Heart left ventricle (tissue), 16 donors: ENCODE results near the gene ZNF33B. TPM values are rescaled to one million over a fixed set of nuclear protein-coding genes. Genes with fewer than 3 reads are reported as not detected.

Experiments
- ATAC-seq, 4 donors: fragments of 200-7000 bp; cut with Tn5 transposase; one replicate each; pipeline ENCODE4 v1.9.1; 2020 to 2022; ENCODE audit warnings: moderate library complexity in 4 of 4, mild to moderate bottlenecking in 3 of 4, moderate number of reproducible peaks in 1 of 4
- DNase-seq, 5 donors: peaks; one replicate each; pipeline ENCODE4 v3.0.0-alpha.2; 2020
- H3K27ac ChIP-seq, 12 donors: fragments of 200-600 bp; sonication (generic) in 4 of 12; one replicate each; pipeline versions ENCODE4 v1.5.0 to v1.8.0; 2016 to 2022; ENCODE audit warnings: mild to moderate bottlenecking in 2 of 12
- H3K27me3 ChIP-seq, 9 donors: fragments of 200-600 bp; sonication (generic) in 2 of 9; one replicate each; pipeline versions ENCODE4 v1.5.1 to v1.8.0; 2016 to 2022; ENCODE audit warnings: mild to moderate bottlenecking in 3 of 9
- H3K36me3 ChIP-seq, 9 donors: fragments of 200-600 bp; sonication (generic) in 2 of 9; one replicate each; pipeline versions ENCODE4 v1.5.0 to v1.8.0; 2018 to 2022; ENCODE audit warnings: mild to moderate bottlenecking in 2 of 9
- H3K4me1 ChIP-seq, 12 donors: fragments of 200-600 bp; sonication (generic) in 4 of 12; one replicate each; pipeline versions ENCODE4 v1.5.0 to v1.8.0; 2016 to 2022; ENCODE audit warnings: mild to moderate bottlenecking in 3 of 12
- H3K4me3 ChIP-seq, 12 donors: fragments of 200-600 bp; sonication (generic) in 4 of 12; one replicate each; pipeline versions ENCODE4 v1.5.0 to v1.8.0; 2017 to 2022; ENCODE audit warnings: mild to moderate bottlenecking in 9 of 12, moderate library complexity in 4 of 12
- H3K9me3 ChIP-seq, 12 donors: fragments of 200-600 bp; sonication (generic) in 4 of 12; one replicate each; pipeline versions ENCODE4 v1.5.0 to v1.8.0; 2016 to 2022; ENCODE audit warnings: mild to moderate bottlenecking in 1 of 12
- CTCF ChIP-seq, 12 donors: fragments of 200-600 bp; sonication (generic) in 4 of 12; IDR thresholded peaks; one replicate each; pipeline versions ENCODE4 v1.5.0 to v1.8.0; 2018 to 2022; ENCODE audit warnings: antibody characterized with exemption in 12 of 12, mild to moderate bottlenecking in 5 of 12
- POLR2A ChIP-seq, 2 donors: fragments of 450-650 bp; IDR thresholded peaks; one replicate each; pipeline ENCODE4 v1.6.1; 2017; ENCODE audit warnings: antibody characterized with exemption in 2 of 2, mild to moderate bottlenecking in 2 of 2, moderate library complexity in 2 of 2
- WGBS, 4 donors: extraction: QIAGEN DNeasy Blood & Tissue Kit in 2 of 4; methylation state at CpG; one replicate each; pipeline versions ENCODE4 v1.1.5 to v1.1.7; 2013 to 2018; 5-methylcytosine and 5-hydroxymethylcytosine counted together
- intact Hi-C, 10 donors: fragments of 100-400 bp; cut with DNase I; formaldehyde crosslinking; loops; one replicate each; pipeline versions ENCODE4 v1.11.1 to v1.14.2; 2022
- polyA plus RNA-seq, 2 donors: library from polyadenylated mRNA; stranded (reverse); fragments of 200-250 nt; gene quantifications; one replicate each; pipeline ENCODE4 v1.2.3, GENCODE V29; 2013
- total RNA-seq, 9 donors: library from RNA; depleted of rRNA in 2 of 9; stranded (reverse); fragments of >200 nt in 2 of 9; fragmentation: NEBNext Ultra II Directional in 3 of 9; extraction: Animal tissue kit (Norgen Biotek cat#: 25700) in 3 of 9; gene quantifications; one replicate each; pipeline versions ENCODE4 v1.1.0 to v1.2.4, GENCODE V29; 2016 to 2023
- donor health status: ischemic (EF 13 %, LVEDD 7.1; RV severe dilation, severe dysfunction).
- donor health status: healthy with polysubstance abuse.
- donor health status: DM: no; HTN: yes; CAD: no.
- donor health status: DM: no; HTN: no; CAD: no.
- donor health status: ischemic (EF 25% LVEDD 6.9; RV normal size, moderate dysfunction).
- donor health status: ischemic (EF 25% LVEDD 5.7; RV mildly dilated, moderate dysfunction).
- donor health status: healthy.
- donor health status: DM: yes; HTN: yes; CAD: no.
- donor health status: ischemic (EF 35%, LVEDD 5.7; RV mildly dilated, moderate dysfunction).
- donor health status: nonischemic (EF 11% LVEDD 7.7; RV severe dilation, severe dysfunction).
- donor health status: DM: yes; HTN: yes; CAD: no.
- donor health status: PGD.
- donor health status: ischemic (EF 29% LVEDD 5.4; RV normal size, mild dysfunction).
- donor health status: nonischemic (EF 23%, LVEDD 6.1; RV moderate dilation, normal function).

The ZNF33B gene
- total and polyA plus RNA-seq, 11 donors, result 3.7 to 20.5 (median 9.5) TPM

DNA sequence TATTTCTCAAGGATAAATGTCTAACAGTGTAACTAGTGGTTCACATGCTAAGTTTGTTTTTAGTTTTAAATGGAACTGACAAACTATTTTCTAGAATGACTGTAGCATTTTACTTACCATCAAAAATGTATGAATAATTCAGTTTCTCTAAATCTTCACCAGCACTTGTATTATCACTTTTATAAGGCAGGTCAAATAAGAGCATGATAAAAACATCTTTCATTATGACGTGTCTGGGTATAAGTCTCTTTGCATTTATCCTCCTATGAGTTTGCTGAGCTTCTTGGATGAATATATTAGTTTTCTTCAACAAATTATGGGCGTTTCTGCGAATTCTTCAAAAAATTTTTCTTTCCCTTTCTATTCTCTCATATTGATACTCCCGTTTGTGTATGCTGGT is 19.9 kb downstream of the ZNF33B start:
- peaks cover 0 to 44% (median 16%) of the 10 kb centered on the region in 9 donors for H3K36me3 ChIP-seq
- DNase-seq, result no peak
- no peak overlapping the region for H3K4me3 ChIP-seq
- TF ChIP-seq POLR2A (IDR thresholded peaks at IDR 0.05) (no peak), CTCF (IDR thresholded peaks at IDR 0.05) (no peak)
- H3K4me1 ChIP-seq, result no peaks in the 10 kb centered on the region
- H3K9me3 ChIP-seq, result no peaks in the 10 kb centered on the region
- intact Hi-C loops, result no loop called here
- ATAC-seq, result no peak
- H3K27me3 ChIP-seq, result no peaks in the 10 kb centered on the region
- H3K27ac ChIP-seq, result no peak overlapping the region
- WGBS, 4 donors, result 92 to 98% (median 97%) methylated on average over 4 of the region's 4 CpGs

GRCh38 chr10:42615419-42615818 is 23.0 kb downstream of the ZNF33B start:
- H3K36me3 ChIP-seq, result peaks cover 0 to 52% (median 17%) of the 10 kb centered on the region in 9 donors
- no peak for ATAC-seq
- intact Hi-C loops, result no loop called here
- 66 to 77% (median 71%) methylated on average over 3 of the region's 3 CpGs for WGBS, 4 donors
- no peak overlapping the region for H3K4me3 ChIP-seq
- H3K27ac ChIP-seq, result no peak overlapping the region
- no peaks in the 10 kb centered on the region for H3K4me1 ChIP-seq
- H3K27me3 ChIP-seq, result no peaks in the 10 kb centered on the region
- no peak for DNase-seq
- H3K9me3 ChIP-seq, result no peaks in the 10 kb centered on the region
- no peak for TF ChIP-seq POLR2A (IDR thresholded peaks at IDR 0.05)
- TF ChIP-seq CTCF (IDR thresholded peaks at IDR 0.05), result no peak

DNA sequence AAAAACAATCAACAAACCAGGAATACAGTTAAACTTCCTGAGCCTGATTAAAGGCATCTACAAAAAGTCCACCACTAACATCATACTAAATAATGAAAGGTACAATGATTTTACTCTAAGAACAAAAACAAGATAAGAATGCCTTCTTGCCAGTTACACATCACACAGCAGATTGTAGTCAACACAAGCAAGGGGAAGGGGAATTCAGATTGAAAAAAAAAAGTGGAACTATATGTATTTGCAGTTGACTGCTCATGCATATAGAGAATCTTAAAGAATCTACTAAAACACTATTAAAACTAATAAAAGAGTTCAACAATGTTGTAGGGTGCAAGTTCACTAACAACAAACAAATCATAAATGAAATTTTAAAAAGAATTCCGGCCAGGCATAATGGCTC is 28.5 kb downstream of the ZNF33B start:
- Histone ChIP-seq H3K4me1 (no peaks in the 10 kb centered on the region), H3K9me3 (no peaks in the 10 kb centered on the region), H3K36me3 (peaks cover 0 to 34% (median 14%) of the 10 kb centered on the region in 9 donors), H3K4me3 (no peak overlapping the region), H3K27ac (no peak overlapping the region), H3K27me3 (no peaks in the 10 kb centered on the region)
- WGBS, 4 donors, result 92 to 98% (median 96%) methylated on average over 1 of the region's 1 CpG
- DNase-seq (no peak), ATAC-seq (no peak)
- TF ChIP-seq CTCF (IDR thresholded peaks at IDR 0.05), result no peak
- no peak for TF ChIP-seq POLR2A (IDR thresholded peaks at IDR 0.05)
- intact Hi-C loops, result no loop called here

DNA sequence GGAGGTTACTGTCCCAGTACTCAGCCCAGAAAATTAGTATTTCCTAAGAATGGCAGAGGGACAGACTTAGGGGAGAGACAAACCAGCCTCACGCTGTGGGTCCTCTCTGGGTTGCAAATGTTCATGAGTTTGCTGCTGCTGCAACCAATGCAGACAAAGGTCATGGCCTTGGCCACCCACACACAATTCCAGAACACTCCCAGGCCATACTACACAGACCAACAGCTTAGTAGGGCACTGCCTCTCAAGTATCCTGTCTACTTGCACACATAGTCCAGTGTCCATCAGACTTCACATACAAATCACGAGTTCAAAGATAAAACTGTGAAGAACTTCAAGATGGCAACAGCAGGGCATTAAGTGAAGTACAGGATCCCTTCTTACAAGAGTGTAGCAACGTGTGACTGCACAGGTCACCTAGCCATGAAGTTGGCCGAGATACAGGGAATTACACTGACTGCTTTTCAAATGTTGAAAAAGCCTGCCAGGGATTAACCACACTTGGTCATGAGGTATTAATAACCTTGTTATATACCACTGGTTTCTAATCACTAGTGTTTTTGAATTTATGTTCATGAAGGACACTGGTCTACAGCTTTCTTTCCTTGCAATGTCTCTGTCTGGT is 40.0 kb downstream of the ZNF33B start:
- TF ChIP-seq CTCF (IDR thresholded peaks at IDR 0.05) (no peak), POLR2A (IDR thresholded peaks at IDR 0.05) (no peak)
- ATAC-seq, result peak in 1 of 4 donors; percentile 69
- no peaks in the 10 kb centered on the region for H3K27me3 ChIP-seq
- intact Hi-C loops, result no loop called here
- no peaks in the 10 kb centered on the region for H3K4me1 ChIP-seq
- H3K9me3 ChIP-seq, result peaks cover 0 to 36% (median 12%) of the 10 kb centered on the region in 12 donors
- no peak overlapping the region for H3K4me3 ChIP-seq
- no peak overlapping the region for H3K27ac ChIP-seq
- peaks cover 3 to 43% (median 13%) of the 10 kb centered on the region in 9 donors for H3K36me3 ChIP-seq
- no peak for DNase-seq
- WGBS, 4 donors, result 61 to 77% (median 73%) methylated on average over 4 of the region's 4 CpGs
